T-helper 2 cell treated with Interferon-gamma antibody and Interleukin-4, amounts not matched to agents 100 ng/mL and 5 ng/mL, for 36 hours (primary cell): ENCODE results near the gene FKBP1C. TPM values are rescaled to one million over a fixed set of nuclear protein-coding genes. Genes with fewer than 3 reads are reported as not detected.
"Not testable (repeated sequence)": the region's sequence is repeated elsewhere in the genome, so short reads cannot be mapped to it uniquely, and the experiment has no call there.

Experiments used
- intact Hi-C: fragments of 100-400 bp; cut with micrococcal nuclease; formaldehyde crosslinking; loops from one replicate; pipeline ENCODE4 v1.15.1; 2023
- total RNA-seq: library from RNA; stranded (reverse); gene quantifications from 2 replicates; pipeline ENCODE4 v1.2.3, GENCODE V29; 2022

The FKBP1C gene
- total RNA-seq, result 1.9 and 3.1 TPM in 2 replicates

- intact Hi-C loops, result not testable (repeated sequence)
These were observed at the start of gene FKBP1C for GRCh38 chr6:63211343-63211742. Gene FKBP1C (plus strand): TSS chr6:63211469.

GRCh38 chr6:63164047-63164803 lies 47.0 kb upstream of the FKBP1C start:
- intact Hi-C loops, result not testable (repeated sequence)

GRCh38 chr6:63174173-63174572 lies 37.1 kb upstream of the FKBP1C start:
- intact Hi-C loops, result no loop called here

DNA sequence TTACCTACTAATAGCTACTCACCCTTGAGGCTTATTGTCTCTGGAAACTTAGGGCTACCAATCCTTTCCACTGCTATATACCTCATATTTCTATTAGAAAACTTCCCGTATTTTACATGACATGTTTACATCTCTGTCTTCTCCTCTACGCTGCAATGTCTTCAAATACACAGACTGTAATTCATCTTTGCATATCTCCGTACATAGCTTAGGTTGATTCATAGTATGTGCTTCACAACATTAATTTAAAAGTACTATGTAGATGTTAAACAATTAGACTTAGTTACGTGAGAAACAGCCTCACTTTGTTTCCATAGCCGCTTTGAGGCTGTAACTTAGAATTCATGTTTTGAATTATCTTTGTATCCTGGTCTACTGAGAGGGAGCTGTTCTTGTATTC lies 35.1 kb upstream of the FKBP1C start:
- intact Hi-C loops, result no loop called here

DNA sequence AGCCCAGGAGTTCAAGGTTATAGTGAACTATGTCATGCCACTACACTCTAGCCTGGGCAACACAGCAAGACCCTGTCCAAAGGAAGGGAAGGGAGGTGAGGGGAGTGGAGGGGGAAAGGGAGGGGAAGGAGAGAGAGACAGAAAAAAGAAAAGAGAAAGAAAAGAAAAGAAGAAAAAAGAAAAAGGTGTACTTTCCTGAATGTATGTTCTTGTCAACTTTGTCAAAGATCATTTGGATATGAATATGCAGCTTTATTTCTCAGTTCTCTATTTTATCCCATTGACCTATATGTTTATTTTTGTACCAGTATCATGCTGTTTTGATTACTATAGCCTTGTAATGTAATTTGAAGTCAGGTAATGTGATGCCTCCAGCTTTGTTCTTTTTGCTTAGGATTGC lies 30.9 kb upstream of the FKBP1C start:
- intact Hi-C loops, result no loop called here

GRCh38 chr6:63186970-63187369 lies 24.3 kb upstream of the FKBP1C start:
- intact Hi-C loops, result no loop called here

GRCh38 chr6:63188828-63189227 lies 22.4 kb upstream of the FKBP1C start:
- intact Hi-C loops, result no loop called here

DNA sequence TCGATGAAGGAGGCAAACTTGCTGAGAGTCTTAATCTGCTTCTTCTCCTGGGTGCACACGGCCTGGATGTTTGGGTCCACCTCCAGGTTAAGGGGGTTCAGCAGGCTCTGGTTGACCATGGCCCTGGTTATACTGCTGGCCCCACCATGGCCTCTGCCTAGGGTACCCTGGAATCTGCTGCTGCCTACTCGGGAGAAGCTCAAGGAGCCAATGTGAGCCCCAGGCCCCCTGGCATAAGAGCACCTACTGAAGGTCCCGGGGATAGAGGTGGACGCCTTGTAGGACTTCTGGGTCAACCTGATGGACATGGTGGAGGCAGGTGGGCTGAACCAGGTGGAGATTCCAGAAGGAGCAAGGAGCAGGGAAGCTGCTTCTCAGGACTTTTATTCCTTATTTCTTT lies 17.9 kb upstream of the FKBP1C start:
- intact Hi-C loops, result no loop called here

DNA sequence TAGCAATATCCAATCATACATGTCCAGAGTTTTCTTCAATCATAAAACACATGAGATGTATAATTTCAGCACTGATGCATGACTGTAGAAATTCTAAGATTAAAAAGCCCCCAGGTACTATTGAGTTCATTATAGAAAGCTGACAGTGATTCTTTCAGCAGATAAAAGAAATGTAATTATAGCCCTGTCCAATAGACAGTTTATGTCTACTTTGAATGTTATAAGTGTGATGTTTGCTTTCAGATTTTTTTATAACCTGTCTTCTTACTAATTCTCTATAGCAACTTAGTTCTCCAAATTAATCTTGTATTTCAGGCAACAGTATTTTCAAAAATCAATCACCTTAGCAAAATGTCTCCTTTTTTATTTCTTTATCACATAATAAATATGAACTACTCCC lies 13.5 kb upstream of the FKBP1C start:
- intact Hi-C loops, result no loop called here

GRCh38 chr6:63213325-63213724 lies 2.1 kb downstream of the FKBP1C start:
- intact Hi-C loops, result no loop called here

DNA sequence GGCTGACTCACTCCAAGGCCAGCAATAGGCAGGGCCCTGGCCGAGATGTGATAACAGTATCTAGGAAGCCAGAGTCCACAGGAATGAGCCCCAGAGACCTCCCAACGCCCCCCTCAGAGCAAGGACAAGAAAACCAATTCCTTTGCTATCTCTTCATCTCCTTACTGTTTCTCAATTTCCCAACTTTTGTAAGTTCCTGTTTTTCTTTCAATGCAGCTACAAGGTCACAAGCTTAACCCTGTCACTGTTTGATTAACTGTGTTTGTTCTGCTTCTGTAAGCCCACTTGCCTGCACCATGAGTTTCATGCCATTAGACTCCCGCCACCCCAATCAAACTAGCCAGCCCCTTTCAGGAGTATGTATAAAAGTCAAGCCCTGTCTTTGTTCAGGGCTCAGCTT lies 3.5 kb downstream of the FKBP1C start:
- intact Hi-C loops, result no loop called here

DNA sequence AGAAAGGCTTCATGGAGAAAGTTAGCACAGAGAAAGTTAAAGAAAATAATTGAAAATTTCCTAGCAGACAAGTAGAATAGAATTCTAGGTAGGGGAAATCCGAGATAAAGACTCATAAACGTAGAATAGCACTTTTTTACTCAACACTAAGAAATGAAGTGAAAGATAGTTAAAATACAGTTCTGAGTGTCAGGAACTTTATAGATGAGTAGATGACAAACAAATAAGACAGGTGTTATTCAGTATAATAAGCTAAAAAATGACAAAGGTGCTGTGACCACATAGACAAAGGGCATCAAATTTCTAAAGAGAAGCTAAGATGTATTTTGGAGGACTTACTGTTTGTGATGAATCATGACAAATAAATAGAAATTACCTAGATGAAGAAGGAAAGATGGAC lies 12.9 kb downstream of the FKBP1C start:
- intact Hi-C loops, result no loop called here

DNA sequence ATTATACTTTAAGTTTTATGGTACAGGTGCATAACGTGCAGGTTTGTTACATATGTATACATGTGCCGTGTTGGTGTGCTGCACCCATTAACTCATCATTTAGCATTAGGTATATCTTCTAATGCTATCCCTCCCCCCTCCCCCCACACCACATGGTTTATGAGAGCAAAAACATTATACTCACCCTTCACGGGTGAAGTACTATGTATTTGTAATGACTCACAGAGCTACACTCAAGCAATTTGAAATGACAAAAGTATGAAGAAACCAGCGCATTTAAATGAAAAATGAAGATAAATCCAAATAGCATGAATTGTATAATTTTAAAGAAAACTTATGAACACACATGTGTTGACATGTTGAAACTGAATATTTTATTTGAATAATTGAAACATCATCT lies 14.7 kb downstream of the FKBP1C start:
- intact Hi-C loops, result not testable (repeated sequence)

DNA sequence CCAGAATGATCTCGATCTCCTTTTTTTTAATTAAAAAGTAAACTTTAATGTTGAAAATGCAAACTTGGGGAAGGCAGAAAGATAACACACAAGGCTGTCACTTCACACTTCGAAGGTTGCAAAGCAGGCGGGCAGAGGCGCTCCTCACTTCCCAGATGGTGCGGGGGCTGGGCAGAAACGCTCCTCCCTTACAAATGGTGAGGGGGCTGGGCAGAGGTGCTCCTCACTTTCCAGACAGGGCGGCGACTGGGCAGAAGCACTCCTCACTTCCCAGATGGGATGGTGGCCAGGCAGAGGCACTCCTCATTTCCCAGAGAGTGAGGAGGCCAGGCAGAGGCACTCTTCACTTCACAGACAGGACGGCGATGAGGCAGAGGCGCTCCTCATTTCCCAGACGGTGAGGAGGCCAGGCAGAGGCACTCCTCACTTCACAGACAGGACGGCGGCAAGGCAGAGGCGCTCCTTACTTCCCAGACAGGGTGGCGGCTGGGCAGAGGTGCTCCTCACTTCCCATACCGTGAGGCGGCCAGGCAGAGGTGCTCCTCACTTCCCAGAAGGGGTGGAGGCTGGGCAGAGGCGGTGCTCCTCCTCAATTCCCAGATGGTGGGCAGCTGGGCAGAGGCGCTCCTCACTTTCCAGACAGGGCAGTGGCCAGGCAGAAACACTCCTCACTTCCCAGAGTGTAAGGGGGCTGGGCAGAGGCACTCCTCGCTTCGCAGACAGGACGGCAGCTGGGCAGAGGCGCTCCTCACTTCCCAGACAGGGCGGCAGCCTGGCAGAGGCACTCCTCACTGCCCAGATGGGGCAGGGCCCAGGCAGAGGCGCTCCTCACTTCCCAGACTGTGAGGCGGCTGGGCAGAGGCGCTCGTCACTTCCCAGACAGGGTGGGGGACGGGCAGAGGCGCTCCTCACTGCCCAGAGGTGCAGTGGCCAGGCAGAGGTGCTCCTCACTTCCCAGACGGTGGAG lies 16.9 kb downstream of the FKBP1C start:
- intact Hi-C loops, result not testable (repeated sequence)

DNA sequence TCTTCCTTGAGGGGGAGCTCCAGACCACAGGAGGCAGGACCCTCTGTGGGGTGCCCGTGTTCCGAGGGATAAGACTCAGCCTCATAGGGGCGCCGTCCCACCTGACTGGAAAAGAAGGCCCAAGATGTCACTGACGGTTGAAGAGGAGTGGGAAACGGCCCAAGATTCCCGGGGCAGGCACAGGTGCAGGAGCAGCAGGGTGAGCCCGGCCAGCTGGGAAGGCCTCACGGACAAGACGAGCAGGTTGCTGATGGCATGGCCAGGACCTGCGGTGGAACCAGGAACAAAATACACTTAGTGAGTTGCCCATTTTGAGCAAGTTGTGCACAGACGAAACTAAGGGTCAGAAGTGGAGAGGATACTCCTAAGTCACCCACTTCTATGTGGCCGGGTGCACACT lies 18.8 kb downstream of the FKBP1C start:
- intact Hi-C loops, result not testable (repeated sequence)

DNA sequence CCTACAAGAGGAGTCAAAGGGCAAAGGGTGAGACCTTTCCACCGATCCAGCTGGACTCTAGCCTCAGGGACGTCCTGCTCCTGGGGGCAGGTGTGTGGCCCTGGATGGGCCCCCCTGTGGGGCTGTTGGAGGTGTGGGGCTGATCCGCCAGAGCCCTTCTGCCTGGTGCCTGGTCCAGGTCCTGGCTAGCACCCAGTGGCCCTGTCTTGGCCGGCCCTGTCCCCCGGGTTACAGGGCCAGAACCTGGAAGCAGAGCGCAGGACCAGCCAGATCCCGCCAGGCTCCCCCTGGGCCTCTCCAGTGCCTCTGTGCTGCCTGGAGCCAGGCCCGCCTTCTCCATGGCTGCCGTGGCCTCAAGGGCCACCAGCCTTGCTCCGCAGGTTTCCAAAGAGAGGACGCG lies 19.2 kb downstream of the FKBP1C start:
- intact Hi-C loops, result not testable (repeated sequence)

GRCh38 chr6:63236398-63236817 lies 25.1 kb downstream of the FKBP1C start:
- intact Hi-C loops, result no loop called here

GRCh38 chr6:63245420-63245819 lies 34.2 kb downstream of the FKBP1C start:
- intact Hi-C loops, result no loop called here

DNA sequence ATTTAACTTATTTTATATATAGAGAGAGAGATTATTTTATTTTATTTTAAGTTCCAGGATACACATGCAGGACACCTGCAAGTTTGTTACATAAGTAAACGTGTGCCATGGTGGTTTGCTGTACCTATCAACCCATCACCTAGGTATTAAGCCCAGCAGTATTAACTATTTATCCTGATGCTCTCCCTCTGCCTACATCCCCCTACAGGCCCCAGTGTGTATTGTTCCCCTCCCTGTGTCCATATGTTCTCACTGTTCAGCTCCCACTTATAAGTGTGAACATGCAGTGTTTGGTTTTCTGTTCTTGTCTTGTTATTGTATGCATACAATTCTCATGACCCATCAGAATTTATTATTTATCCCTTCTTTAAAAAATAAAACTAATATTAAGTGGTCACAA lies 34.6 kb downstream of the FKBP1C start:
- intact Hi-C loops, result no loop called here

- intact Hi-C loops, result no loop called here
These were observed 35.3 kb downstream of the FKBP1C start for GRCh38 chr6:63246581-63246980.

GRCh38 chr6:63249875-63250482 lies 38.7 kb downstream of the FKBP1C start:
- intact Hi-C loops, result no loop called here

DNA sequence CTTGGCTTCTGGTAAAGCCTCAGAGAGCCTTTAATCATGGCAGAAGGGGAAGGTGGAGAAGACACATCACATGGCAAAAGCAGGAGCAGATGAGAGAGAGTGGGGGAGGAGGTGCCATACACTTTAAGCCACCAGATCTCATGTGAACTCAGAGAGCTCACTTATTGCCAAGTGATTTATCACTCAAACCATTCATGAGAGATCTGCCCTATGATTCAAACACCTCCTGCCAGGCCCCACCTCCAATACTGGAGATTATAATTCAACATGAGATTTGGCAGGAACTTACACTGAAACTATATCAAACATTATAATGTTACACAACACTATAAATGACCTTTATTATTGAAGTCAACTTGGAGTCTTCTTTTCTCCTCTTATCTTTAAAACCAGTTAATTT lies 47.9 kb downstream of the FKBP1C start:
- intact Hi-C loops, result no loop called here
